SK-N-SH treated with all-trans-retinoic acid at 6 μM for 48 hours (cell line): Measurements from ENCODE around the gene FNDC11.

Experiments used
- ATAC-seq: fragments of 200-7000 bp; cut with Tn5 transposase; 3 replicates; pipeline ENCODE4 v1.9.1; 2020; ENCODE audit warnings: mild to moderate bottlenecking, moderate library complexity
- ARNTL ChIP-seq: fragments of 450-650 bp; formaldehyde crosslinking; IDR thresholded peaks from 2 replicates; pipeline ENCODE4 v1.5.0; 2020; ENCODE audit warnings: low read depth, mild to moderate bottlenecking, moderate library complexity, borderline replicate concordance
- BACH2 ChIP-seq: fragments of 250-450 bp; sonication (Bioruptor Pico); IDR thresholded peaks from 2 replicates; pipeline ENCODE4 v1.9.0; 2021; ENCODE audit warnings: mild to moderate bottlenecking, borderline replicate concordance
- CREB5 ChIP-seq: fragments of 250-450 bp; sonication (Bioruptor Pico); IDR thresholded peaks from 2 replicates; pipeline ENCODE4 v1.5.1; 2020; ENCODE audit warnings: low read depth, mild to moderate bottlenecking, moderate library complexity
- CSRNP3 ChIP-seq: fragments of 250-450 bp; sonication (Bioruptor Pico); IDR thresholded peaks from 2 replicates; pipeline ENCODE4 v1.5.1; 2021; ENCODE audit warnings: mild to moderate bottlenecking, moderate library complexity
- ESRRG ChIP-seq: fragments of 250-450 bp; sonication (Bioruptor Pico); IDR thresholded peaks from 2 replicates; pipeline ENCODE4 v1.6.1; 2021; ENCODE audit warnings: mild to moderate bottlenecking
- GLIS3 ChIP-seq: fragments of 250-450 bp; sonication (Bioruptor Pico); IDR thresholded peaks from 2 replicates; pipeline ENCODE4 v1.5.0; 2020; ENCODE audit warnings: mild to moderate bottlenecking, moderate library complexity
- ISL1 ChIP-seq: fragments of 250-450 bp; sonication (Bioruptor Pico); IDR thresholded peaks from 2 replicates; pipeline ENCODE4 v2.1.2; 2022; ENCODE audit warnings: mild to moderate bottlenecking, moderate library complexity
- PATZ1 ChIP-seq: fragments of 250-450 bp; sonication (Bioruptor Pico); IDR thresholded peaks from 2 replicates; pipeline ENCODE4 v1.8.0; 2020; ENCODE audit warnings: mild to moderate bottlenecking, moderate library complexity, borderline replicate concordance
- POU6F1 ChIP-seq: fragments of 250-450 bp; sonication (Bioruptor Pico); IDR thresholded peaks from 2 replicates; pipeline ENCODE4 v1.8.0; 2021; ENCODE audit warnings: low read depth, mild to moderate bottlenecking, moderate library complexity, borderline replicate concordance
- PPARA ChIP-seq: fragments of 250-450 bp; sonication (Bioruptor Pico); IDR thresholded peaks from 2 replicates; pipeline ENCODE4 v1.5.0; 2020; ENCODE audit warnings: mild to moderate bottlenecking, borderline replicate concordance
- RARB ChIP-seq: fragments of 250-450 bp; sonication (Bioruptor Pico); IDR thresholded peaks from 2 replicates; pipeline ENCODE4 v1.8.0; 2021; ENCODE audit warnings: mild to moderate bottlenecking, moderate library complexity
- SNAI2 ChIP-seq: fragments of 250-450 bp; sonication (Bioruptor Pico); IDR thresholded peaks from 2 replicates; pipeline ENCODE4 v1.5.0; 2020; ENCODE audit warnings: mild to moderate bottlenecking, moderate library complexity
- TCF4 ChIP-seq: fragments of 250-450 bp; sonication (Bioruptor Pico); IDR thresholded peaks from 2 replicates; pipeline ENCODE4 v1.8.0; 2021; ENCODE audit warnings: mild to moderate bottlenecking, moderate library complexity, borderline replicate concordance
- TOX ChIP-seq: fragments of 250-450 bp; sonication (Bioruptor Pico); IDR thresholded peaks from 2 replicates; pipeline ENCODE4 v1.8.0; 2021; ENCODE audit warnings: mild to moderate bottlenecking, moderate library complexity, borderline replicate concordance
- TSHZ2 ChIP-seq: fragments of 250-450 bp; sonication (Bioruptor Pico); IDR thresholded peaks from 2 replicates; pipeline ENCODE4 v1.5.0; 2020; ENCODE audit warnings: mild to moderate bottlenecking, moderate library complexity
- ZC3H10 ChIP-seq: fragments of 250-450 bp; sonication (Bioruptor Pico); IDR thresholded peaks from 2 replicates; pipeline ENCODE4 v1.5.1; 2021; ENCODE audit warnings: mild to moderate bottlenecking, moderate library complexity
- ZFP3 ChIP-seq: fragments of 250-450 bp; sonication (Bioruptor Pico); IDR thresholded peaks from 2 replicates; pipeline ENCODE4 v1.5.0; 2020; ENCODE audit warnings: mild to moderate bottlenecking, moderate library complexity
- ZFP30 ChIP-seq: fragments of 450-650 bp; formaldehyde crosslinking; IDR thresholded peaks from 2 replicates; pipeline ENCODE4 v1.5.0; 2022; ENCODE audit warnings: mild to moderate bottlenecking, moderate library complexity
- ZNF565 ChIP-seq: fragments of 450-650 bp; formaldehyde crosslinking; conservative IDR thresholded peaks from 2 replicates; pipeline ENCODE4 v1.5.0; 2020; ENCODE audit warnings: low read depth, mild to moderate bottlenecking, moderate library complexity
- ZNF70 ChIP-seq: fragments of 450-650 bp; formaldehyde crosslinking; IDR thresholded peaks from 2 replicates; pipeline ENCODE4 v1.5.0; 2020; ENCODE audit warnings: mild to moderate bottlenecking, moderate library complexity

Gene FNDC11

GRCh38 chr20:63543131-63543530 lies 10.8 kb upstream of the FNDC11 start:
- TF ChIP-seq ZFP3 (CRISPR knock-in tag) (no peak), SNAI2 (no peak), ZNF70 (no peak), ZC3H10 (CRISPR knock-in tag) (no peak), POU6F1 (CRISPR knock-in tag) (no peak), ESRRG (no peak), PPARA (CRISPR knock-in tag) (no peak), ISL1 (CRISPR knock-in tag) (no peak), TCF4 (CRISPR knock-in tag) (no peak), GLIS3 (CRISPR knock-in tag) (no peak), RARB (CRISPR knock-in tag) (no peak), CREB5 (CRISPR knock-in tag) (no peak), PATZ1 (CRISPR knock-in tag) (no peak), TOX (CRISPR knock-in tag) (no peak), ARNTL (CRISPR knock-in tag) (no peak), ZFP30 (CRISPR knock-in tag) (no peak), BACH2 (CRISPR knock-in tag) (no peak), ZNF565 (CRISPR knock-in tag) (no peak), TSHZ2 (CRISPR knock-in tag) (no peak)
- ATAC-seq: no peak

GRCh38 chr20:63543733-63544132 lies 10.2 kb upstream of the FNDC11 start:
- no peak for TF ChIP-seq ZC3H10 (CRISPR knock-in tag)
- no peak for TF ChIP-seq GLIS3 (CRISPR knock-in tag)
- no peak for TF ChIP-seq PPARA (CRISPR knock-in tag)
- TF ChIP-seq ZFP3 (CRISPR knock-in tag): no peak
- no peak for TF ChIP-seq CSRNP3 (CRISPR knock-in tag)
- TF ChIP-seq ARNTL (CRISPR knock-in tag): no peak
- TF ChIP-seq ZNF70: no peak
- TF ChIP-seq ZNF565 (CRISPR knock-in tag): no peak
- no peak for TF ChIP-seq RARB (CRISPR knock-in tag)
- no peak for TF ChIP-seq PATZ1 (CRISPR knock-in tag)
- TF ChIP-seq TOX (CRISPR knock-in tag): no peak
- TF ChIP-seq ZFP30 (CRISPR knock-in tag): no peak
- no peak for TF ChIP-seq ISL1 (CRISPR knock-in tag)
- no peak for TF ChIP-seq TSHZ2 (CRISPR knock-in tag)
- TF ChIP-seq SNAI2: no peak
- TF ChIP-seq CREB5 (CRISPR knock-in tag): no peak
- no peak for ATAC-seq
